Ishikawa (cell line): Measurements from ENCODE around the gene TLR6.

Experiments used
- CREB1 ChIP-seq: IDR thresholded peaks from 2 replicates; pipeline ENCODE4 v1.6.1; 2012; ENCODE audit warnings: low read depth
- EP300 ChIP-seq: IDR thresholded peaks from 2 replicates; pipeline ENCODE4 v1.6.1; 2012; ENCODE audit warnings: borderline replicate concordance
- RAD21 ChIP-seq: IDR thresholded peaks from 2 replicates; pipeline ENCODE4 v1.6.1; 2012; ENCODE audit warnings: low read depth
- TEAD4 ChIP-seq: IDR thresholded peaks from 2 replicates; pipeline ENCODE4 v1.6.1; 2012
- ZBTB7A ChIP-seq: IDR thresholded peaks from 2 replicates; pipeline ENCODE4 v1.6.1; 2012; ENCODE audit warnings: low read depth

- TF ChIP-seq EP300 = no peak
- TF ChIP-seq TEAD4 = no peak
- TF ChIP-seq ZBTB7A = no peak
- no peak for TF ChIP-seq CREB1
- no peak for TF ChIP-seq RAD21
These were observed 62.6 kb downstream of the TLR6 start for GRCh38 chr4:38794051-38794450.
